K562 treated with DMSO at 1 percent for 12 hours (cell line): ENCODE results near the gene OR1F1. TPM values are rescaled to one million over a fixed set of nuclear protein-coding genes. Genes with fewer than 3 reads are reported as not detected.

Experiments used
- total RNA-seq: library from RNA; unstranded; fragments of 300-600 nt; gene quantifications from 2 replicates; pipeline ENCODE4 v1.2.3, GENCODE V29; 2022; ENCODE audit not compliant: insufficient read depth

OR1F1 gene
- not detected in 2 replicates for total RNA-seq

GRCh38 chr16:3187798-3188674, at the start of gene OR1F1:
TSS of gene OR1F1 (plus strand) at chr16:3188204.

GRCh38 chr16:3234857-3235561, 47.0 kb downstream of the OR1F1 start, which contains the start of gene ZNF200:
TSS of gene ZNF200 (minus strand) at chr16:3235158. CDS start at chr16:3233755, 1,403 bp downstream.

Other genes with a start within 250 kb of the OR1F1 start
- gene KREMEN2, start 223.9 kb upstream of the OR1F1 start, total RNA-seq = 0.85 TPM in 1 of 2 replicates, not detected in the other
- gene PAQR4, start 218.9 kb upstream of the OR1F1 start, total RNA-seq = 15.8 and 27.8 TPM in 2 replicates
- 168 and 170 TPM in 2 replicates for gene PKMYT1, start 207.8 kb upstream of the OR1F1 start, total RNA-seq
- gene CLDN9, start 175.3 kb upstream of the OR1F1 start, total RNA-seq = 4.1 and 6.9 TPM in 2 replicates
- gene CLDN6, start 170.0 kb upstream of the OR1F1 start, total RNA-seq = not detected in 2 replicates
- gene TNFRSF12A, start 167.8 kb upstream of the OR1F1 start, total RNA-seq = 33.0 and 33.7 TPM in 2 replicates
- 26.3 and 32.4 TPM in 2 replicates for gene HCFC1R1, start 164.3 kb upstream of the OR1F1 start, total RNA-seq
- gene THOC6, start 164.2 kb upstream of the OR1F1 start, total RNA-seq = 32.1 and 41.7 TPM in 2 replicates
- gene BICDL2, start 151.3 kb upstream of the OR1F1 start, total RNA-seq = not detected in 2 replicates
- gene MMP25, start 141.6 kb upstream of the OR1F1 start, total RNA-seq = not detected in 2 replicates
- gene IL32, start 122.6 kb upstream of the OR1F1 start, total RNA-seq = 10.0 and 14.9 TPM in 2 replicates
- gene ZSCAN10, start 88.9 kb upstream of the OR1F1 start, total RNA-seq = not detected in 2 replicates
- 22.5 and 22.7 TPM in 2 replicates for gene ZNF205, start 75.6 kb upstream of the OR1F1 start, total RNA-seq
- gene ZNF213, start 53.2 kb upstream of the OR1F1 start, total RNA-seq = 10.6 and 22.0 TPM in 2 replicates
- 6.1 and 9.9 TPM in 2 replicates for gene ZNF200, start 47.0 kb downstream of the OR1F1 start, total RNA-seq
- not detected in 2 replicates for gene MEFV, start 68.4 kb downstream of the OR1F1 start, total RNA-seq
- 36.1 and 40.4 TPM in 2 replicates for gene ZNF263, start 95.3 kb downstream of the OR1F1 start, total RNA-seq
- gene TIGD7, start 117.2 kb downstream of the OR1F1 start, total RNA-seq = 1.2 and 3.8 TPM in 2 replicates
- gene ZNF75A, start 117.3 kb downstream of the OR1F1 start, total RNA-seq = 4.2 and 10.1 TPM in 2 replicates
- gene OR2C1, start 167.7 kb downstream of the OR1F1 start, total RNA-seq = not detected in 2 replicates
- gene ZSCAN32, start 212.8 kb downstream of the OR1F1 start, total RNA-seq = 6.8 and 15.8 TPM in 2 replicates
- 13.1 and 21.1 TPM in 2 replicates for gene ZNF174, start 213.0 kb downstream of the OR1F1 start, total RNA-seq